RPMI8226 (cell line): ENCODE results near the gene IZUMO1.
"Not testable (repeated sequence)": the region's sequence is repeated elsewhere in the genome, so short reads cannot be mapped to it uniquely, and the experiment has no call there.

ENCODE experiments used
- DNase-seq: peaks from one replicate; pipeline ENCODE4 v3.0.0-alpha.2; 2015

Gene IZUMO1

GRCh38 chr19:48746738-48747575, at the start of gene IZUMO1:
IZUMO1 (minus strand) TSS chr19:48746909; CDS start chr19:48745859, 1,050 bp downstream.
- peak; percentile 35 for DNase-seq

DNA sequence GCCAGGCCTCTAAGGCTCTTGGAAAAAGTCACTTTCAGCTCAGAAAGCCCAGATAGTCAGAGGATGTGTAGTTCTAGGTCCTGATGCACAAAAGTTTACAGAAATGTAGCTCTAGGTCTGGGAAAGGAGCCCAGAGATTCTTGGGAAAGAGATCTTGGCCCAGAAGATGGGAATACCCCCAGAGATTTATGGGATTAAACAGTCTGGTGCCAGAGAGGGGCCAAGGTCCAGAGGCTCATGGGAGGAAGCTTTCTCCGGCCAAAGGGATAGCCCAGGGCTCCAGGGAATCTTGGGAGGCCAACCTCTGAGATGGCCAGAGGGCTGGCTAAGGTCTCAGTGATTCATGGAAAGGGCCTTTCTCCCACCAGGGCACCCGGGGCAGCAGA, 49.0 kb upstream of the IZUMO1 start:
- DNase-seq = no peak

GRCh38 chr19:48795055-48795684, 48.5 kb upstream of the IZUMO1 start:
- DNase-seq = peak; percentile 83

- DNase-seq = no peak
These were observed 47.6 kb upstream of the IZUMO1 start for GRCh38 chr19:48794291-48794690.

GRCh38 chr19:48793271-48793670, 46.6 kb upstream of the IZUMO1 start:
- DNase-seq = no peak

GRCh38 chr19:48787331-48787730, 40.6 kb upstream of the IZUMO1 start:
- DNase-seq = not testable (repeated sequence)

GRCh38 chr19:48786422-48786821, 39.7 kb upstream of the IZUMO1 start:
- DNase-seq = not testable (repeated sequence)

DNA sequence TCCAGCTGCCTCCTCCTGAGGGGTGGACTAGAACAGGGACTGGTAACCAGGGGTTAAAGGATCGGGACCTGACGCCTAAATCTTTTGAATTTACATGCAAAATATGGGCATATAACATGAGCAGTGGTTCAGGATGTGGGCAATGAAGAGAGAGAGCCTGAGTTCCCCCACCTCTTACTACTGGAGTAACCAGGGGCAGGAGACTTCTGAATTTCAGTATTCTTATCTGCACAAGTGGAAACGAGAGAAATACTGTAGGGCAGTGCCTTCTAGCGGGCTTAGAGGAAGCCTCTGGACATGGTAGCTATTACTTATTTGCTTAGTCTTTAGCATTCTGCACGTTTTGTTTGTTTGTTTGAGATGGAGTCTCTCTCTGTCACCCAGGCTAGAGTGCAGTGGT, 37.8 kb upstream of the IZUMO1 start:
- DNase-seq = peak; percentile 26

DNA sequence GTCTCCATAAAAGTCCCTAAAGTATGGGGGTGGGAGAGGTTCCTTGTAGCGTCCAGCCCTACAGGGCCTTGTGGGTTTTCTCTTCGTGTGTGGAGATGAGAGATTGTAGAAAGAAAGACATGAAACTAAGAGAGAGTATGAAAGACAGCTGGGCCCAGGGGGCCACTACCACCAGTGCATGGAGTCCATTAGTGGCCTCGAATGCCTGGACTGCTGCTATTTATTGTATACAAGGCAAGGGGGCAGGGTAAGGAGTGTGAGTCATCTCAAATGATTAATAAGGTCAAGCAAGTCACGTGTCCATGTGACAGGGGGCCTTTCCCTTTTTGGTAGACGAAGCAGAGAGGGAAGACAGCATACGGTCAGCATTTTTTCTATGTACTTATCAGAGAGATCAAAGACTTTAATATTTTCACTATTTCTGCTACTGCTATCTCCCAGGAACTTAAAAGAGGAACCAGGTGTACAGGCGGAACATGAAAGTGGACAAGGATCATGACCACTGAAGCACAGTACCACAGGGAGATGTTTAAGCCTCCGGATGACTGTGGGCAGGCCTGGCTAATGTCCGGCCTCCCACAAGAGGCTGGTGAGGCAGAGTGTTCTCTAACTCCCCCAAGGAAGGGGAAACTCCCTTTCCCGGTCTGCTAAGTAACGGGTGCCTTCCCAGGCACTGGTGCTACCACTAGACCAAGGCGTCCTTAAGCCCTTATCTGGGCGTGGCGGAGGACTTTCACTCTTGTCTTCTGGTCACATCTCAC, 34.1 kb upstream of the IZUMO1 start:
- DNase-seq = peak; percentile 44

DNA sequence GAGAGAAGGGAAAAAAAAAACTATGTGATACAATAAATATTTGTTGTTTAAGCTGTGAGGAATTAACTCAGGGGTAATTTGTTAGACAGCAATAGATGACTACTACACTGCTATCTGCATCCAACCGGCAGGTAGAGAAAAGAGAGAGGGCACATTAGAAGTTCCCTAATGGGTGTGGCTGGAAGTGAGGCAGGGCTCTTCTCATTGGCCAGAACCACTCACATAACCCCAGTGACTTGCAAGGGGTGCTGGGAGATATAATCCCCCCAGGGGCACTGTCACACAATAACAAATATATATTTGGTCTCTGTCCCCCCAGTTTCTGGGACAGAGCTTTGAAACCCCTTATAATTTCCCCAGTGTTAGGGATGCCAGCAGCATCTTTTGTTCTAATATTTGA, 32.9 kb upstream of the IZUMO1 start:
- no peak for DNase-seq

GRCh38 chr19:48777720-48778119, 31.0 kb upstream of the IZUMO1 start:
- no peak for DNase-seq

DNA sequence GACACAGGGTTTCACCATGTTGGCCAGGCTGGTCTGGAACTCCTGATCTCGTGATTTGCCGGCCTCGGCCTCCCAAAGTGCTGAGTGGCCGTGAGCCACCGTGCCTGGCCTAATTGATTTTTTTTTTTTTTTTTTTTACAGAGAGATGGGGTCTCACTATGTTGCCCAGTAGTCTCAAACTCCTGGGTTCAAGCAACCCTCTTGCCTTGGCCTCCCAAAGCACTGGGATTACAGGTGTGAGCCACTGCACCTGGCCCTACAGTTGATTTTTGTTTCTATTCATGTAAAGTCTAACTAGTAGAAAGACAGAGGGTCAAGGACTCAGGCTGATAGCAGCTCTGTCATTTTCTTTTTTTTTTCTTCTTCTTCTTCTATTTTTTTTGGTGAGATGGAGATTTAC, 30.4 kb upstream of the IZUMO1 start:
- no peak for DNase-seq

- no peak for DNase-seq
These were observed 25.8 kb upstream of the IZUMO1 start for GRCh38 chr19:48772503-48772953.

DNA sequence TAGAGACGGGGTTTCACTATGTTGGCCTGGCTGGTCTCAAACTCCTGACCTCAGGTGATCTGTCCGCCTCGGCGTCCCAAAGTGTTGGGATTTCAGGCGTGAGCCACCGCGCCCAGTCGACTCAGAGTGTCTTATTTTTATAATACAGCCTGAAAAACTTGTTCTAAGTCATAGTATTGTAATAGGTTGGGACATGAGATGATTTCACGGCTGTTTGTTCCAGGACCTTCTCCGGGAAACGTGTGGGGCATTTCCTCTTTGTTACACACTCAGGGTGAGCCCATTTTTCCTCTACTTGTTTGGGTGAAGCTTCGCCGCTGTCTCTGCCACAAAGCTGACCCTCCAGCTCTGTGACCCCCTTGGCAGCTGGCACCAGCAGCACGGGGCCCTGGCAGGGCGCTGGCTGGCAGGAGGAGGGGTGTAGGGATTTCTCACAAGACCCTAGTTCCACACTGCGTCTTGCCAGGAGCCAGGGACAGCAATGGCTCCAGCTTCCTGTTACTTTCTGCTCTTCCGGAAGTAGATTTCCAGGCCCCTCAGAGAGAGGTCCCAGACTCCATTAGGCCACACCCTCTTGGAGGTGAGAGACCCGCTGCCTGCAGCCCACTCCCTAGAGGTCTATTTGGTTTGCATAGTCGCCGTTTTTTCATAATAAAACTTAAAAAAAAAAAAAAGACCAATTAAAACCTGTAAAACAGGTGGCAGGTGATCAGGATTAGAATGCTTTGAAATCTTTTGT, 24.2 kb upstream of the IZUMO1 start:
- no peak for DNase-seq

GRCh38 chr19:48770266-48770665, 23.6 kb upstream of the IZUMO1 start:
- DNase-seq = no peak

DNA sequence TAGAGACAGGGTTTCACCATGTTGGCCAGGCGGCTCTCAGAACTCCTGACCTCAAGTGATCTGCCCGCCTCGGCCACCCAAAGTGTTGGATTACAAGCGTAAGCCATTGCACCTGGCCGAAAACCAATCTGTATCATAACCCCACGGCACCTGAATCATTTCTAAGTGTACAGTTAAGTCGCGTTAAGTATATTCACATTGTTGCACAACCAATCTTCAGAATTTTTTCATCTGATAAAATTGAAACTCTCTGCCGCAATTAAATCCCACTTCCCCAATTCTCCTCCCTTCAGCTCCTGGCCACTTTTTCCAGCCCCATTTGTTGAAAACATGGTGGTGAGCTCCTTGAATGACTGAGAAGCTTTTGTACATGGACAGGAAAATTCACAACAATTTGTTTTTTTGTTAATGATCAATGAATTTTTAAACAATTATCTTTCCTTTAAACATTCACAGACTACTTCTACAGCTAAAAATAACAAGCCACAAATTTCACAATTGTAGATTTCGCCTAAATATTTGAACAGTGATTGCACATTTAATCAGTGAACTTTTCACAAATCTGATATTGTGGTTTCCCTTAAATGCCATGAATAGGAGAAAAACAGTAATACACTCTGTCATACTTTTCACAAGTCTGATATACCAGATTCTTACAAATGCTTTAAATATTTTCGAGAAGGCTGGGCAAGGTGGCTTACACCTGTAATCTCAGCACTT, 22.4 kb upstream of the IZUMO1 start:
- peak; percentile 43 for DNase-seq

- not testable (repeated sequence) for DNase-seq
These were observed 21.6 kb upstream of the IZUMO1 start for GRCh38 chr19:48768171-48768753.

GRCh38 chr19:48765816-48766215, 19.1 kb upstream of the IZUMO1 start:
- DNase-seq = not testable (repeated sequence)

- no peak for DNase-seq
These were observed 13.9 kb upstream of the IZUMO1 start for GRCh38 chr19:48760504-48761205.

DNA sequence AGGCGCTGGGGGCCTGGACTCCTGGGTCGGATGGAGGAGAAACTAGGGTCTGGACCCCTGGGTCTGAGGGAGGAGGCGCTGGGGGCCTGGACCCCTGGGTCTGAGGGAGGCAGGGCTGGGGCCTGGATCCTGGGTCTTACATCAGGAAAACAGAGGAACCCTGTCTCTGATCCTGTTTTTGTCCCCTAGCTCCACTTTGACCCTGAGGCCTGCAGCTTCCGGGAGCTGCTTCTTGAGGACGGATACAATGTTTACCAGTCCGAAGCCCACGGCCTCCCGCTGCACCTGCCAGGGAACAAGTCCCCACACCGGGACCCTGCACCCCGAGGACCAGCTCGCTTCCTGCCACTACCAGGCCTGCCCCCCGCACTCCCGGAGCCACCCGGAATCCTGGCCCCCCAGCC, 11.0 kb upstream of the IZUMO1 start:
- no peak for DNase-seq

GRCh38 chr19:48757089-48757675, 10.5 kb upstream of the IZUMO1 start:
- DNase-seq = no peak
